Naive B cell (primary cell): ENCODE data around the gene PTAFR. TPM values are rescaled to one million over a fixed set of nuclear protein-coding genes. Genes with fewer than 3 reads are reported as not detected.
A peak's percentile ranks its signal among the peaks of the same experiment; 100 is the strongest.

Experiments used
- ATAC-seq, 2 donors: fragments of 150-1000 bp; cut with Tn5 transposase; 2 replicates each; pipeline ENCODE4 v1.10.0; 2021; ENCODE audit warnings: low read depth in 2 of 2, mild to moderate bottlenecking in 2 of 2, moderate library complexity in 2 of 2
- DNase-seq: peaks from one replicate; pipeline ENCODE4 v3.0.0; 2022
- H3K27ac Mint-ChIP-seq, 6 donors: one replicate each; pipeline ENCODE4 v1.8.0; 2020 to 2022; ENCODE audit warnings: mild to moderate bottlenecking in 6 of 6, mixed read lengths in 6 of 6, moderate library complexity in 5 of 6, inconsistent platforms in 2 of 6
- H3K27me3 Mint-ChIP-seq, 3 donors: one replicate each; pipeline ENCODE4 v1.8.0; 2021 to 2022; ENCODE audit warnings: mixed read lengths in 3 of 3, mild to moderate bottlenecking in 1 of 3
- H3K36me3 Mint-ChIP-seq, 2 donors: one replicate each; pipeline ENCODE4 v1.8.0; 2020 to 2022; ENCODE audit warnings: mixed read lengths in 2 of 2, inconsistent platforms in 1 of 2, mild to moderate bottlenecking in 1 of 2
- H3K4me1 Mint-ChIP-seq, 3 donors: one replicate each; pipeline ENCODE4 v1.8.0; 2020 to 2022; ENCODE audit warnings: mixed read lengths in 3 of 3, inconsistent platforms in 1 of 3, mild to moderate bottlenecking in 1 of 3, moderate library complexity in 1 of 3
- H3K4me3 Mint-ChIP-seq, 8 donors: one replicate each; pipeline ENCODE4 v1.8.0; 2020 to 2022; ENCODE audit warnings: mild to moderate bottlenecking in 8 of 8, mixed read lengths in 8 of 8, moderate library complexity in 8 of 8, inconsistent platforms in 2 of 8
- H3K9me3 Mint-ChIP-seq, 7 donors: one replicate each; pipeline ENCODE4 v1.8.0; 2020 to 2022; ENCODE audit warnings: mixed read lengths in 7 of 7, mild to moderate bottlenecking in 5 of 7, inconsistent platforms in 2 of 7, moderate library complexity in 1 of 7
- polyA plus RNA-seq, 6 donors: library from polyadenylated mRNA; unstranded; fragments of 300-500 nt; fragmentation: Illumina TruSeq; gene quantifications; one replicate each; pipeline ENCODE4 v1.2.3, GENCODE V29; 2021; ENCODE audit warnings: low read depth in 6 of 6

PTAFR gene
- polyA plus RNA-seq, 6 donors from 2014 or later, result 2.2 to 6.9 (median 5.1) TPM

GRCh38 chr1:28134651-28135207 lies 41.8 kb downstream of the PTAFR start:
- peak overlapping the region in 3 of 8 donors; percentile 59 to 78 (median 62) for H3K4me3 Mint-ChIP-seq
- no peak for ATAC-seq
- H3K27ac Mint-ChIP-seq, result peak overlapping the region in 5 of 6 donors; percentile 11 to 81 (median 45)
- no peaks in the 10 kb centered on the region for H3K36me3 Mint-ChIP-seq
- no peaks in the 10 kb centered on the region for H3K27me3 Mint-ChIP-seq
- no peak for DNase-seq
- peaks cover 39 to 65% (median 59%) of the 10 kb centered on the region in 3 donors for H3K4me1 Mint-ChIP-seq
- H3K9me3 Mint-ChIP-seq, result peaks cover 0 to 4% (median 0%) of the 10 kb centered on the region in 7 donors

GRCh38 chr1:28132171-28133167 lies 44.0 kb downstream of the PTAFR start:
- no peak for ATAC-seq
- no peaks in the 10 kb centered on the region for H3K27me3 Mint-ChIP-seq
- no peaks in the 10 kb centered on the region for H3K36me3 Mint-ChIP-seq
- H3K27ac Mint-ChIP-seq, result peak overlapping the region in 4 of 6 donors; percentile 20 to 87 (median 70)
- H3K9me3 Mint-ChIP-seq, result peaks cover 0 to 4% (median 0%) of the 10 kb centered on the region in 7 donors
- H3K4me3 Mint-ChIP-seq, result peak overlapping the region in 2 of 8 donors; percentile 16 to 55
- peaks cover 37 to 65% (median 58%) of the 10 kb centered on the region in 3 donors for H3K4me1 Mint-ChIP-seq
- peak; percentile 10 for DNase-seq

- ATAC-seq, result no peak
- Mint-ChIP-seq H3K9me3 (peaks cover 0 to 4% (median 0%) of the 10 kb centered on the region in 7 donors), H3K27me3 (no peaks in the 10 kb centered on the region), H3K4me3 (no peak overlapping the region), H3K27ac (peak overlapping the region in 2 of 6 donors; percentile 4 to 29), H3K4me1 (peaks cover 43 to 66% (median 64%) of the 10 kb centered on the region in 3 donors), H3K36me3 (no peaks in the 10 kb centered on the region)
- DNase-seq, result no peak
Observed at GRCh38 chr1:28130901-28131300, 45.6 kb downstream of the PTAFR start.

- ATAC-seq, result no peak
- no peak for DNase-seq
- H3K4me3 Mint-ChIP-seq, result no peak overlapping the region
- peaks cover 0 to 4% (median 0%) of the 10 kb centered on the region in 7 donors for H3K9me3 Mint-ChIP-seq
- H3K27me3 Mint-ChIP-seq, result no peaks in the 10 kb centered on the region
- peak overlapping the region in 3 of 6 donors; percentile 7 to 77 (median 68) for H3K27ac Mint-ChIP-seq
- peaks cover 25 to 57% (median 53%) of the 10 kb centered on the region in 3 donors for H3K4me1 Mint-ChIP-seq
- H3K36me3 Mint-ChIP-seq, result no peaks in the 10 kb centered on the region
Observed at GRCh38 chr1:28129150-28129549, 47.3 kb downstream of the PTAFR start.

GRCh38 chr1:28127617-28128257 lies 48.8 kb downstream of the PTAFR start:
- Mint-ChIP-seq H3K4me3 (peak overlapping the region in 6 of 8 donors; percentile 36 to 70 (median 46)), H3K27me3 (no peaks in the 10 kb centered on the region), H3K36me3 (no peaks in the 10 kb centered on the region), H3K27ac (peak overlapping the region; percentile 2 to 98 (median 76)), H3K9me3 (no peaks in the 10 kb centered on the region), H3K4me1 (peaks cover 30 to 54% (median 50%) of the 10 kb centered on the region in 3 donors)
- ATAC-seq (peak; percentile 71 to 86), DNase-seq (peak; percentile 40)

GRCh38 chr1:28126783-28127490 lies 49.6 kb downstream of the PTAFR start:
- peak overlapping the region in 3 of 6 donors; percentile 10 to 84 (median 24) for H3K27ac Mint-ChIP-seq
- peak; percentile 21 for DNase-seq

GRCh38 chr1:28126212-28126611 lies 50.3 kb downstream of the PTAFR start:
- H3K9me3 Mint-ChIP-seq, result no peaks in the 10 kb centered on the region
- H3K4me3 Mint-ChIP-seq, result peak overlapping the region in 5 of 8 donors; percentile 1 to 47 (median 37)
- H3K27me3 Mint-ChIP-seq, result no peaks in the 10 kb centered on the region
- H3K36me3 Mint-ChIP-seq, result no peaks in the 10 kb centered on the region
- peaks cover 25 to 43% (median 38%) of the 10 kb centered on the region in 3 donors for H3K4me1 Mint-ChIP-seq
- no peak for DNase-seq
- H3K27ac Mint-ChIP-seq, result peak overlapping the region in 3 of 6 donors; percentile 24 to 71 (median 36)
- ATAC-seq, result no peak

More at GRCh38 chr1:28126783-28127490, 49.6 kb downstream of the PTAFR start:
- no peaks in the 10 kb centered on the region for H3K36me3 Mint-ChIP-seq
- H3K27me3 Mint-ChIP-seq, result no peaks in the 10 kb centered on the region
- H3K4me3 Mint-ChIP-seq, result peak overlapping the region in 5 of 8 donors; percentile 25 to 57 (median 43)
- peak; percentile 72 to 75 for ATAC-seq
- H3K4me1 Mint-ChIP-seq, result peaks cover 25 to 46% (median 42%) of the 10 kb centered on the region in 3 donors
- no peaks in the 10 kb centered on the region for H3K9me3 Mint-ChIP-seq

- Mint-ChIP-seq H3K9me3 (no peaks in the 10 kb centered on the region), H3K36me3 (no peaks in the 10 kb centered on the region), H3K4me3 (no peak overlapping the region), H3K27ac (no peak overlapping the region), H3K4me1 (peaks cover 25 to 41% (median 38%) of the 10 kb centered on the region in 3 donors), H3K27me3 (no peaks in the 10 kb centered on the region)
- DNase-seq (no peak), ATAC-seq (no peak)
Observed at GRCh38 chr1:28123461-28123961, 53.0 kb downstream of the PTAFR start.

GRCh38 chr1:28122183-28122582 lies 54.3 kb downstream of the PTAFR start:
- no peak overlapping the region for H3K4me3 Mint-ChIP-seq
- H3K27ac Mint-ChIP-seq, result no peak overlapping the region
- DNase-seq (no peak), ATAC-seq (no peak)
- no peaks in the 10 kb centered on the region for H3K27me3 Mint-ChIP-seq
- H3K36me3 Mint-ChIP-seq, result no peaks in the 10 kb centered on the region
- H3K4me1 Mint-ChIP-seq, result peaks cover 15 to 28% (median 25%) of the 10 kb centered on the region in 3 donors
- no peaks in the 10 kb centered on the region for H3K9me3 Mint-ChIP-seq

GRCh38 chr1:28119556-28119955 lies 56.9 kb downstream of the PTAFR start:
- Mint-ChIP-seq H3K36me3 (no peaks in the 10 kb centered on the region), H3K4me1 (peaks cover 10 to 17% (median 16%) of the 10 kb centered on the region in 3 donors), H3K27me3 (no peaks in the 10 kb centered on the region), H3K4me3 (no peak overlapping the region), H3K9me3 (no peaks in the 10 kb centered on the region), H3K27ac (peak overlapping the region in 1 of 6 donors; percentile 71)
- DNase-seq (no peak), ATAC-seq (no peak)

GRCh38 chr1:28118640-28119307 lies 57.7 kb downstream of the PTAFR start:
- ATAC-seq, result no peak
- Mint-ChIP-seq H3K4me1 (peaks cover 10 to 16% (median 16%) of the 10 kb centered on the region in 3 donors), H3K27ac (peak overlapping the region in 1 of 6 donors; percentile 28), H3K27me3 (no peaks in the 10 kb centered on the region), H3K9me3 (no peaks in the 10 kb centered on the region), H3K36me3 (no peaks in the 10 kb centered on the region), H3K4me3 (no peak overlapping the region)
- DNase-seq, result no peak

- Mint-ChIP-seq H3K36me3 (no peaks in the 10 kb centered on the region), H3K4me1 (peaks cover 16 to 23% (median 19%) of the 10 kb centered on the region in 3 donors), H3K27ac (peak overlapping the region in 2 of 6 donors; percentile 60 to 62), H3K27me3 (no peaks in the 10 kb centered on the region), H3K9me3 (peaks cover 0 to 4% (median 0%) of the 10 kb centered on the region in 7 donors), H3K4me3 (no peak overlapping the region)
- peak; percentile 23 to 34 for ATAC-seq
- DNase-seq, result peak; percentile 9
Observed at GRCh38 chr1:28115267-28115666, 61.2 kb downstream of the PTAFR start.
